HG03469 (cell line): ENCODE measurements around the gene CSRNP2.
"Not testable (repeated sequence)": the region's sequence is repeated elsewhere in the genome, so short reads cannot be mapped to it uniquely, and the experiment has no call there.

ENCODE experiments used
- ATAC-seq: cut with Tn5 transposase; IDR thresholded peaks from one replicate; pipeline ENCODE4 v1.9.1; 2021; ENCODE audit warnings: mild to moderate bottlenecking, moderate library complexity, moderate number of reproducible peaks; ENCODE audit not compliant: unreplicated experiment

The CSRNP2 gene

GRCh38 chr12:51078346-51078745 lies 5.0 kb downstream of the CSRNP2 start:
- not testable (repeated sequence) for ATAC-seq

- ATAC-seq: no peak
These were observed 5.5 kb downstream of the CSRNP2 start for GRCh38 chr12:51077930-51078329.

GRCh38 chr12:51076236-51076930 lies 7.0 kb downstream of the CSRNP2 start:
- no peak for ATAC-seq

GRCh38 chr12:51075390-51075789 lies 8.0 kb downstream of the CSRNP2 start:
- ATAC-seq: no peak

GRCh38 chr12:51071663-51072062 lies 11.7 kb downstream of the CSRNP2 start:
- ATAC-seq: no peak

GRCh38 chr12:51070004-51070403 lies 13.4 kb downstream of the CSRNP2 start:
- no peak for ATAC-seq

GRCh38 chr12:51067771-51068170 lies 15.6 kb downstream of the CSRNP2 start:
- ATAC-seq: no peak

- ATAC-seq: no peak
These were observed 16.2 kb downstream of the CSRNP2 start for GRCh38 chr12:51067229-51067628.

GRCh38 chr12:51065530-51065929 lies 17.9 kb downstream of the CSRNP2 start:
- no peak for ATAC-seq

GRCh38 chr12:51062631-51063397 lies 20.6 kb downstream of the CSRNP2 start:
- ATAC-seq: no peak

- ATAC-seq: no peak
These were observed 24.3 kb downstream of the CSRNP2 start for GRCh38 chr12:51059086-51059485.

- ATAC-seq: no peak
These were observed 27.2 kb downstream of the CSRNP2 start for GRCh38 chr12:51056242-51056641.

GRCh38 chr12:51055060-51055459 lies 28.3 kb downstream of the CSRNP2 start:
- no peak for ATAC-seq

GRCh38 chr12:51051787-51052186 lies 31.6 kb downstream of the CSRNP2 start:
- ATAC-seq: no peak

GRCh38 chr12:51049525-51049924 lies 33.9 kb downstream of the CSRNP2 start:
- no peak for ATAC-seq

GRCh38 chr12:51048661-51049251 lies 34.6 kb downstream of the CSRNP2 start:
- no peak for ATAC-seq

GRCh38 chr12:51047655-51048540 lies 35.5 kb downstream of the CSRNP2 start, which contains the start of gene LETMD1:
Gene LETMD1 (plus strand): TSS chr12:51048327. CDS start chr12:51048357, 30 bp downstream.
- peak; percentile 94 for ATAC-seq

- no peak for ATAC-seq
These were observed 47.1 kb downstream of the CSRNP2 start for GRCh38 chr12:51036279-51036678.

GRCh38 chr12:51033457-51034089 lies 49.8 kb downstream of the CSRNP2 start:
- ATAC-seq: no peak

GRCh38 chr12:51033048-51033447 lies 50.3 kb downstream of the CSRNP2 start:
- ATAC-seq: no peak
